Activated T-helper 1 cell treated with anti-CD3 and anti-CD28 coated beads, Interleukin-2, amount 50 U/mL, for 16 hours (primary cell): Measurements from ENCODE around the gene ULK1.
"Not testable (repeated sequence)": the region's sequence is repeated elsewhere in the genome, so short reads cannot be mapped to it uniquely, and the experiment has no call there.

Experiments used
- DNase-seq, 2 donors: peaks; one replicate each; pipeline ENCODE4 v3.0.0-alpha.2; 2020; ENCODE audit warnings: low read depth in 1 of 2, low spot score in 1 of 2

The ULK1 gene

DNA sequence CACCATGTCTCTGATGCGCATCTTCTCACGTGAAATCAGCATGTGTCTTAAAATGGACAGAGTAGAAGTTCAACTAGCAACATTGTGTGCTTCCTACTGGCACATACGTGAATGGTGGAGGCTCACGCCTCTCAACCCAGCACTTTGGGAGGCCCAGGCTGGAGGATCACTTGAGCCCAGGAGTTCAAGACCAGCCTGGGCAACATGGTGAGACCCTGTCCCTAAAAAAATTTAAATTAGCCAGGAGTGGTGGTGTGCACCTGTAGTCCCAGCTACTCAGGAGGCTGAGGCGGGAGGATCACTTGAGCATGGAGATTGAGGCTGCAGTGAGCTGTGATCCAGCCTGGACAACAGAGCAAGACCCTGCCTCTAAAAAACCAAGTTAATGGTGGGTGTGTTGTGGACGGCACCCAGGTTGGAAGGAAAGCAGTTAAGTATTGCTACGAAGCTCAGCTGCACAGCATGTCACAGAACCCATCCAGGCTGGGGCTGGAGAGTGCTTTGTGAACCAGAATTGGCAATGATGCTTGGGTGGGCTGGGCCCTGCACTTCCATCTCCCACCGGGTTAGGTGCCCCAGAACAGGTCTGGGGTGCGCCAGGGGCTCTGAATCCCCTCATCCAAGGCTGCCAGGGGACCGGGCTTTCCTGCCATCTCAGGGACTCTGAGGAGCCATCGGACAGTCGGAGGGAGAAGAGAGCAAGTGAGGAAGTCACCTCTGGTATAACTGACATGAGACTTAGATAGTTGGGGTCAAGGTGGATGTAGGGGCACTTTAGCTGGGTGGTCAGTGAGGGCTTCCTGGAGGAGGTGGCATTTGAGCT lies 33.0 kb upstream of the ULK1 start:
- DNase-seq = no peak

DNA sequence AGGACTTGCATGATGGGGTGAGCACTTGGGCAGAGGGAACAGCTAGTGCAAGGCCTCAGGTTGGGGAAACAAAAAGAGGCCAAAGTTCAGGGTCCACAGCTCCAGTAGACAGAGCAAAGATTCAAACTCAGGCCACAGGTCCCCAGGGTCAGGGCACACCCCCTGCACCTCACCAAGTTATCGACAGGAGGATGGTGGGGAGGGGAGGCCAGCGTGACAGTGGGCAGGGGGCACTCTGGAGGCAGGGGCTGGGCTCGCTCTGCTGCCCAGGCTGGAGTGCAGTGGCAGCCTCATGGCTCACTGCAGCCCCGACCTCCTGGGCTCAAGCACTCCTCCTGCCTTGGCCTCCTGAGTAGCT lies 32.4 kb upstream of the ULK1 start:
- no peak for DNase-seq

DNA sequence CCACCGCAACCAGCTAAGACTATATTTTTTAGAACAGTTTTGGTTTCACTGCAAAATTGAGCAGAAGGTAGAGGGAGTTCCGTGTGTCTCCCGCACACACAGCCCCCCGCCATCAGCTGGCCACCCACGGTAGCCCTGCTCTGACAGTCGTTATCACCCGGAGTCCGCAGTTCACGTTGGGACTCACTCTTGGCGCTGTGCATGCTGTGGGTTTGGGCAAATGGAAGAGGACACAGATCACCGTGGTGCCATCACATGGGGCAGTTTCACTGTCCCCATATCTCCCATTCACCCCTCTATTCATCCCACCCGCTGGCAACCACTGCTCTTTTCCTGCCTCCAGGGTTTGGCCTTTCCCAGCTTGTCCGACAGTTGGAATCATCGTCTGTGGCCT lies 31.8 kb upstream of the ULK1 start:
- DNase-seq = no peak

GRCh38 chr12:131862994-131863710 lies 31.3 kb upstream of the ULK1 start:
- no peak for DNase-seq

DNA sequence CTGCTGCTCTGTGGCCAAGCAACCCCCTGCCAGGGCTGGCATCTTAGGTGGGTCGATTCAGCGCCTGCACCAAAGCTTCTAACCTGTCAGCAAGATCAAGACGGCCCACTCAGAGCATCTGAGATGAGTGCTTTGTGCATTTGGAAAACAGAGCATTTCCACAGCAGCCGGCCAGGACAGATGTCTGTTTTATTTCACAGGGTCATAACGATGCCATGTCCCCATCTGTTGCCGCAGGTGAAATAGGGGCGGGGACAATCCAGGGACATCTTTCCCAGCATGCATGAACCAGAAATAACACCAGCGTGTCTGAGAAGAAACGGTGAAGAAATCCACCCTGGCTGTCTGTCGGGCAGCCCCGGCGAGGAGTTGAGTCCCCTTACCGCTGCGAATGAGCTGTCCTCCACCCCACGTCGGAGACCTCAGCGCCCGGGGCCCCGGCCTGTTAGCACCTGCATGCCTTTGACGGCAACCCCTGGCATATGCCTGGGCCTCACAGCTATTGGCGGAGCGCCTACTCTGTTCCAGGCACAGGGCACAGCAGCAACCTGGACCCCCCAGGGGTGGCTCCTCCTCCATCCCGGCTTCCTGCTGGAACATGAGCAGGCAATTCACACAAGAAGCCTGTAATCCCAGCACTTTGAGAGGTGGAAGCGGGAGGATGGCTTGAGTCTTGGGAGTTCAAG lies 30.6 kb upstream of the ULK1 start:
- no peak for DNase-seq

DNA sequence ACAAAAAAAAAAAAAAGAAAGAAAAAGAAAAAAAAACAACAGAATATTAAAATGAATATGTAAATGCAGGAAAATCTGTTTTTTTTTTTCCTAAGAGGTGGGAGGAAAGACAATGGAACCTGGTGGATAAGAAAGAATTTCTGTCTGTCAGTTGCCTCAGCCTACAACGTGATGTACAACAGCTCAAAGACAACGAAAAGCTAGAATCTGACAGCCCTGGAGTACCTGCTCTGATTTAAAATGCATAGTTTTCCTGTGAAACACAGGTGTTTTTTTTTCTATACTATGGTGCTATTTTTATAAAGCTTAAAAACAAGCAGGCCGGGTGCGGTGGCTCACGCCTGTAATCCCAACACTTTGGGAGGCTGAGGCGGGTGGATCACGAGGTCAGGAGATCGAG lies 30.0 kb upstream of the ULK1 start:
- no peak for DNase-seq

DNA sequence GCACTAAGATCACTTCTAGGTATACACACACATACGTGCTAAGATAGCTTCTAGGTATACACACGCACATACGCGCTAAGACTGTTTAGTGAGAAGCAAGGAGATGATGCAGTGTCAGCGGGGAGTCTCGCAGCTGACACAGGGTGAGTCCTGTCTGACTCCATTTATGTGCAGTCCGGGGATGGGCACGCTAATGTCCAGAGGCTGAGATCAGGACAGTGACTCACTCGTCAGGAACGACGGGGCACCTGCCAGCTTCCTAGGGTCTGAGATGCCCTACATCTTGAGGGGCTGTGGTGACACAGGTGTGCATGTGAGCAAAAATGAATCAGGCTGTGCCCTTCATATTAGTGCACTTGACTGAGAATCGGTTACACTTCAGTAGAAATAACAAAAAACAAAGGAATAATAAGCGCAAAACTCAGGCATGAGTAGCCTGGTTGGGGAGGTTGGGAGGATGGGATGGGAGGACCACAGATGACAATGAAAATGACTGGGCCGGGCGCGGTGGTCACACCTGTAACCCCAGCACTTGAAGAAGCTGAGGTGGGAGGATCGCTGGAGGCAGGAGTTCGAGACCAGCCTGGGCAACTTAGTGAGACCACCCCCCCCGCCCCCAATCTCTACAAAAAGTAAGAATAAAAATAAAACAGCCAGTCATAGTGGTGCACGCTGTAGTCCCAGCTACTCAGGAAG lies 29.1 kb upstream of the ULK1 start:
- DNase-seq = no peak

GRCh38 chr12:131867471-131867870 lies 27.0 kb upstream of the ULK1 start:
- DNase-seq = no peak

GRCh38 chr12:131867891-131868675 lies 26.3 kb upstream of the ULK1 start:
- no peak for DNase-seq

DNA sequence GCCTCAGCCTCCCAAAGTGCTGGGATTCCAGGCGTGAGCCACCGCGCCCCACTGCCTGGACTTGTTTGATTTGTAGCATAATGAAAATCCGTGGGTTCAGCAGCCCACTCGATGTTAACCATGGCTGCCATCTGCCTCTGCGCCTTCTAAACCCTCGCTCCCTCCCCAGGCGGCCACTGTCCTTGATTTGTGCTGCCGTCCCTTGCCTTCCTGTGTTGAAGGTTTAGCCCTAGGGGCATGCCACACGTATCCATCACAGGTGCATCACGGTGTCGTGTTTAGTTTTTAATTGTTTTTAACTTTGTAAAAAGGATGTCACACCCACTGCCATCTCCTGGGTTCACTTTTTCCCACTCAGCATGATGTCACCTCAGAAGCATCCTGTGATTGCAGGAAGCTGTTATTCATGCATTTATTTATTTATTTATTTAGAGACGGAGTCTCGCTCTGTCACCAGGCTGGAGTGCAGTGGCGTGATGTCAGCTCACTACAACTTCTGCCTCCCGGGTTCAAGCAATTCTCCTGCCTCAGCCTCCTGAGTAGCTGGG lies 24.5 kb upstream of the ULK1 start:
- DNase-seq = no peak

DNA sequence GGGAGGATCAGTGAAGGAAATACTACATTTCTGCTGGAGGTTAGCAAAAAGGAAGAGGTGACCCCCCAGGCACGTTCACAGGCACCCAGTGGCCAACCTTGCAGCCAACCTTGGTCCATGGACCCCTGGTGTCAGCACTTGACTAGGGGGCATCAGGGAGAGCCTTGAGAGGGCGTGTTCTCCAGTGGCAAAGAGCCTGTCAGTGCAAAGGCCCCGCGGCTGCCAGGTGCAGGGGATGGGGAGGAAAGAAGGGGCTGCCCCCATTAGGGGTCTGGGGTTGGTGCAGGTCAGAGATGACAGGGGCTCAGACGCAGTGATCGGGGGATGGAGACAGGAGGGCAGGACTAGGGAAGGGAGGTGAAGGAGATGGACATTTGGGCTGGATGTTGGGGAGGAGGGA lies 22.7 kb upstream of the ULK1 start:
- DNase-seq = no peak

DNA sequence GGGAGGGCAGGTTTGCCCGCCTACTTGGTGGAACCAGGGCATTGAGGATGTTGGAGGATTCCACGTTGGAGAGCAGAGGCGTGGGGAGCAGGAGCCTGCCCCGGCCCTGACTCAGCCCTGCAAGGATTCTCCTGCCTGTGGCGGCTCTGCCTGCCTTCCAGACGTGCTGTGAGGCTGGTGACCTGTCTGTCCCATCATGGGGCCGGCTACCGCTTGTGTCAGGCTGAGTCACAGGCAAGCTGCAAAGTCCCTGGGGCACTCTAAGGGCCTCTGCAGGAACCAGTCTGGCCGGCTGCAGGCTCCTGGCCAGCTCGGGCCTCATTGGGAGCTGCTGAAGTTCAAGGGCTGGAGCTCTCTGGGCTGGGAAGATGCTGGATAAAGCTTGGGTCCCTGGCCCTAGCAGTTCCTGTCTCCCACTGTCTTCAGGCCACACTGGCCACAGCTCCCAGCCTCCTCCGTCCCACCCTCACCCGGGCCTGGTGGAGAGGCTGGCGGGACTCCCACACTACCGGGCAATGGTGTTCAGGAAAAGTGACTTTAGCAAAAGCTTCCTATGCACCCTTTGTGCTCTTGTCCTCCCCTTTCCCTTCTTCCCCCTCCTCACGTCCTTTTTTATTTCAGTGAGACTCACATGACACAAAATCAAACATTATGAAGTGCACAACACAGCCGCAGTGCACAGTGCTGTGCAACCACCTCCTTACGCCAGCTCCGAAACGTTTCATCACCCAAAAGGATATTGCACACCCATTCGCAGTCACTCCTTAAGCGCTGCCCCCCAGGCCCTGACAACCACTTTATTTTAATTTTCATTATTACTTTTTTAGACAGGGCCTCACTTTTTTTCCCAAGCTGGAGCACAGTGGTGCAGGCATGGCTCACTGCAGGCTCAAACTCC lies 22.0 kb upstream of the ULK1 start:
- DNase-seq = no peak

DNA sequence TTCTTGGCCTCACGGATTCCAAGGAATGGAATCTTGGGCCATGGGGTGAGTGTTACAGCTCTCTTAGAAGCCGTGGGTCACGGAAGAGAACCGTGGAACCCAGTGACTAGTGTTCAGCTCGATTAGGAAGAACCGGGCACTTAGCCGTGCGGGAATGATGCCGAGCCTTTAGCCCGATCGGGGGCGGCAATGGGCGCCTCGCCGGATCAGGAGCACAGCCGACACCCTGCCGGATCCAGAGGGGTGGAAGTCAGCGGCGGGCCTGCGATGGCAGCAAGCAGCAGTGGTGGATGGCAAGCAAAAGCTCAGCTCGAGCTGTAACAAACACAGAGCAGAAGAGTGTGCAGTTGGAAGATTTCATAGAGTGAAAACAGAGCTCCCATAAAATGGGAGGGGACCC lies 21.1 kb upstream of the ULK1 start:
- no peak for DNase-seq

- DNase-seq = not testable (repeated sequence)
Observed at GRCh38 chr12:131874972-131875371, 19.4 kb upstream of the ULK1 start.

DNA sequence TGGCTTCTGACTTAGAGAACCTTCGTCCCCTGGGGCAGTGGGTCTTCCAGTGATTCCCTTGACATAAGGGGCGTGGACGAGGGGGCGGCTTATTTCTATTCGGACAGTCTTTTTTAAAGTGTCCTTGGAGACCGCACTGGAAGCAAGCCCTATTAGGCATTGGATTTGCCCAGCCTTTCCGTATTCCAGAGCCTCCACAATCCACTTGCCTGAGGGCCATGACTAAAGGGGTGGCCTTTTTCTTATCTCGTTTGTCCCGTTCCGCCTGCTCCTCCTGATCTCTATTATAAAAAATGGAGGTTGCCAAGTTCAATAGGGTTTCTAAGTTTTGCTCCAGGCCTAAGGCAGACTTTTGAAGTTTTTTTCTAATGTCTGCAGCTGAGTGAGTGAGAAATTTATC lies 17.2 kb upstream of the ULK1 start:
- not testable (repeated sequence) for DNase-seq

DNA sequence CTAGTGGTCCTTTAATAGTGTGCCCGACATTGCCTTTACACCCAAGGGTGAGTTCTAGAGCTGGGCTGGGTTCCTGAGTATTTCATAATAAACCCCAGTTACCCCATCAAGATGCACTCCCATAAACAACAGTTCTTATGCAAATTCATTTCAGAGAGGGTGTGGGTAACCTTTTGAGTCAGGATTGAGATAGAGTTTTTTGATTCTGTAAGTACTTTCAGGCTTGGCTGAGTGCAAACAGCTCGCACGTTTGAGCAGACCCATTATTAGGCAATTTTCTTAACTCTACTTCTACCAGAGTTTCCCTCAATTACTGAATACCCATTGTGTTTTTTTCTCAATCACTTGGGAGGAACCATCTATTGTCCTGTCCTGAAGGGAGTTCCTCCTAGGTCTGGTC lies 16.0 kb upstream of the ULK1 start:
- not testable (repeated sequence) for DNase-seq

- DNase-seq = no peak
Observed at GRCh38 chr12:131882804-131883520, 11.5 kb upstream of the ULK1 start.

- no peak for DNase-seq
Observed at GRCh38 chr12:131883521-131883900, 10.9 kb upstream of the ULK1 start.

GRCh38 chr12:131885076-131885475 lies 9.3 kb upstream of the ULK1 start:
- not testable (repeated sequence) for DNase-seq
